ENCODE results near the gene H3-3A.

H3-3A gene

DNA sequence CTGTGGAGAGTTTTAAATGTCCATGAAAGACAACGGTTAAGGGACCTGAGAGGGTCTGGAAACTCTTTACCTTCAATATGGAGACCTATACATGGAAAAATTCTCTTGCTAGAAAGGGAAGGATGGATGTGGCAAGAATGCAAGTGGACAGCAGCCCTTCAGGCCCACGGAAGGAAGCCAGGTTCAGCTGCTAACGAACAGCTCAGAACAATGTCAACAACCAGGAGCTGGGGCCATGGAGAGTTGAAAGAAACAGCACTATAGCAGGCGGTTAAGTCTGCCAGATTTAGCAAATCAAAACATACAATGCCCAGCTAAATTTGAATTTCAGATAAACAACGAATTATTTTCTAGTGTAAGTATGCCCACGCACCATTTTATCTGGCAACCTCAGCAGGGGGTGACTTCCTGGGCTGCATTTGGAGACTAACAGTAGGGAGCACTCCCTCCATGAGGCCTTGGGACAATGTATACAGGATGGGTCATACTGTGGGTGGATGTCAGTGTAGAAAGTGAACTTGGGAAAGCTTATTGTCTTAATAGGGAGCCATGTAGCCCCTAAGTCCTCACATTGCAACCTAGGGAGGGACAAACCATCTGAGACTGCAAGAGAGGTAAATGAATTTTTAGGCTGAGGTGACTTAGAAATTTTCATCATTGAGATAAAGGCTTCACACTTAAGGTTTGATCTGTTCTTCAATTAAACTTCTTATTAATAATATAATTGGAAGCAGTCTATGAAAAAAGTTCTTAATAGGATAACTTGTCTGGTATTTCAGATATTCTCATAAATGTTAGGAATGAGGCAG lies 7.8 kb upstream of the H3-3A start:
- DNase-seq: no peak

DNA sequence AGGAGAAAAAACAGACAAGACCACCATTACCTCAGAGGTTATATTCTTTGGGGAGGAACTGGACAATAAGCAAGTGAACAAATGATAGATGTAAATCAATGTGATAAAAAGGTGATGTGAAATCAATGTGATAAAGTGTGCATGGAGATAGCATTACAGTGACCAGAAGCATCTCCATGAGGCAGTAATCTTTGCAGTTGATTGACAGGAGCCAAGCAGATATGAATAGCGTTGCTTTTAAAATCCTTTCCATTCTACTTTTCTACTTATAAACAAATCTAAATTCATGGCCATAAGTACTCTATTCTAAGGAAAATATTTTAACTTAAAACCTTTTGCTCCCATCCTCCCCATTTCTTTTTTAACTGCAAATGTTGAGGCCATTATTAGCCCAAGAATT lies 2.8 kb upstream of the H3-3A start:
- no peak for DNase-seq

DNA sequence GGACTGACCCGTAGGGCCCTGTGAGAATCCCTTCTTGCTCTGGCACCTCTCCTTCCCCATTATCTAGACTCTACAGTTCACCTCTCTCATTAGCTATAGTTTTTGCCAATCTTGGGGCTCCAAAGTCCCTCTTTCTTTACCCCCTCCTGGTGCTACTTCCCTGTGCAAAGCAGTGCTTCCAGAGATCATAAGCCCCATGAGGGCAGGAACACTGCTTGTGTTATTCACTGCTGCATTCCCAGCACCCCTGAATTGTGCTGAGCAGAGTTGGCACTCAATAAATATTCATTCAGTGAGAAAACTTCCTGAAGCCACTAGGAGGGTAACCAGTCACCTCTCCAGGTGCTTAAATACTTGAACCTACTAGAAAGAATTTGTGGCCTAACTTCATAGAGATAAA lies 2.1 kb upstream of the H3-3A start:
- no peak for DNase-seq

DNA sequence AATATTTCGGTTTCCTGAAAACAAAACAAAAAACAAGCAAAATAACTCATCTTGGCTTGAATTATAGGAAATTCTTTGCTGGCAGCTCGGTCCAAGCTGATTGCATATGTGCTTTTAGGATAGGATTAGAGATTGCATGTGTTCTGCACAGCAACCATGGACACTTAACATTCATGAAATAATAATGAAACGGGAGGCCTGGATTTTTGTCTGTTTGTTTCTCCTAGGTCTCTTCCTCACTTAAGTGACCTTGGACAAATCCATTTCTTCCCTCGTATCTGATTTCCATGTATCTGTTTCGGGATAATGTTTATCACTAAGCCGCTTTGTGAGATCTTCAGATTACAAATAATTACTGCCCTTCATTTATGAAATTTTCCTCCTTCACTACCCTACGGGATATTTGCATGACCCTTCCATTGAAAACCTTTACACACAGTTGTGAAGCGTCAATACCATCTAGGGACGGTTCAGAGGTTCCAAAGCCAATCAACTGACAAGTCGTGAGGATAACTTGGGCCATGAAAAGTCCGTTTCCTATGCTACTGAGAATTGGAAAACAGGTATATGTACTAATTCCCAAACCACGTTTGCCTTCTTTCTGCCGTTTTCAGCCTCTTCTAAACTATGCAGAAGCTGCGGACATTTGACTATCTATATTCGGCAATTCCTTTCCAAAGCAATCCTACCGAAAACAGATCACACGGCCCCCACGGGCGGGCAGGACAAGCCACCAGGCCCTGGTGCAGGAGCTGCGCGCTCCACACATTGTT lies 1.3 kb upstream of the H3-3A start:
- DNase-seq: peak in 1 of 2 donors; percentile 52

DNA sequence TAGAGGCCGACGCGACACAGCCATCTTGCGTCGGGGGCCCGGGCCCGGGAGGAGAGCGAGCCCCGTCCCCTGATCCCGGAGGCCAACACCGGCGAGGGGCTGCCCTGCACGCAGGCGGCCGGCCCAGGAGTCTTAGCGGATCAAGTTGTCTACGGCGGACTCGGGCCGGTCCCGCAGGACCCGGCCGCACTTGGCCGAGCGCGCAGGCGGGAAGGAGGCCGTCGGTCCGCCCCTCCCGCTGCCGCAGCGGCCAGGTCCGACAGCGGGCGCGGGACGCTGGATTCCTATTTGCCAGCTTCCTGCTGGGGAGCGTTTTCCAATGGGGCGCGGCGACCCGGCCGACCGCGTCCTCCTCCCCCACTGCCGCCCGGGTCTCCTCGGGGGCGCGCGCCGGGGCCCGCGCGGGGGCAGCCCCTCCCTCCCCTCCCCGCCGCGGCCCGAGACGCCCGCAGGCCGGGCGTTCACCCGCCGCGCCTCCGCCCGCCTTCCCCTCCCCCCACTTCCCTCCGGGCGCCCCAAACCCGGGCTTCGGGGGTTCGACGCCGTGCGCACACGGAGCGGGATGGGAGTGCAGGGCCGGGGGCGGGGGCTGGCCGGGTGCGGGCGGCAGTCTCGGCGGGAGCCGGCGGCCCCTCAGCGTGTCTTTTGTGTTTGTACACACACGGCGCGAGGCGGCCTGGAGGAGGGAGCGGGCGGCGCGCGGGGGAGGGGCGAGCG lies 517 bp upstream of the H3-3A start:
- DNase-seq: peak; percentile 85 to 88

DNA sequence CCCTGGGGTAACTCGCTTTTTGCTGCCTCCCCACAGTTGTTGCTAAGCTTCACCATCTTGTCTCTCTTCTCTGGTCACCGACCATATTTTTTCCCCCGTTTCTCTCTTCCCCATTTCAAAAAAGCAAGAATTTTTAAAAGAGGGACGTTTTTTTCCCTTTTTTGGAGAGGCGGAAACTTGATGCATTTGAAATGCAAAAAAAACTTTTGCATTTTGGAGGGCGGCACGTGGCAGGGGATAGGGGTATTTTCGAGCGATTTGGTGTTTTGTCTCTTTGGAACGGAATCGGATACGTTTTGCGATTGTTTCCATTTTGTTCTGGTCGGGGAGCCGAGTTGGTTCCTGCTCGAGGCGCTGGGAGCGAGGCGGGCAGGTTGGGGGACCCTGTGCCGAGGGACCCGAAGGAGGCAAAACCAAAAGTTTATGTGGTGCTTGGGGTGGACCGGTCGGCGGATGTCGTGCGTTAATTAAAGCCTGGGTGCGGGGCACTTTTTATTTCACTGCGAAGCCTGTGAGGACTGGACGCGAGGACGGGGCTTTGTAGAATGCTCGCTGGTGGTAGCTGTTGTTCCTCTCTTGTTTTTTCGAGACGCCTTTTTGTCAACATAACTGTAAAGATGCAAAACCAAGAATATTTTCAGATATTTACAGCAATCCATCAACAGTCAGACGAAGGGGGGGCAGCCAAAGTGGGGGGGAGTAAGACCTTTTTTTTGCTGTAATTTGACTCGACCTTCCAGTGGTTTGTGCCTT lies 884 bp downstream of the H3-3A start:
- peak; percentile 31 to 54 for DNase-seq

DNA sequence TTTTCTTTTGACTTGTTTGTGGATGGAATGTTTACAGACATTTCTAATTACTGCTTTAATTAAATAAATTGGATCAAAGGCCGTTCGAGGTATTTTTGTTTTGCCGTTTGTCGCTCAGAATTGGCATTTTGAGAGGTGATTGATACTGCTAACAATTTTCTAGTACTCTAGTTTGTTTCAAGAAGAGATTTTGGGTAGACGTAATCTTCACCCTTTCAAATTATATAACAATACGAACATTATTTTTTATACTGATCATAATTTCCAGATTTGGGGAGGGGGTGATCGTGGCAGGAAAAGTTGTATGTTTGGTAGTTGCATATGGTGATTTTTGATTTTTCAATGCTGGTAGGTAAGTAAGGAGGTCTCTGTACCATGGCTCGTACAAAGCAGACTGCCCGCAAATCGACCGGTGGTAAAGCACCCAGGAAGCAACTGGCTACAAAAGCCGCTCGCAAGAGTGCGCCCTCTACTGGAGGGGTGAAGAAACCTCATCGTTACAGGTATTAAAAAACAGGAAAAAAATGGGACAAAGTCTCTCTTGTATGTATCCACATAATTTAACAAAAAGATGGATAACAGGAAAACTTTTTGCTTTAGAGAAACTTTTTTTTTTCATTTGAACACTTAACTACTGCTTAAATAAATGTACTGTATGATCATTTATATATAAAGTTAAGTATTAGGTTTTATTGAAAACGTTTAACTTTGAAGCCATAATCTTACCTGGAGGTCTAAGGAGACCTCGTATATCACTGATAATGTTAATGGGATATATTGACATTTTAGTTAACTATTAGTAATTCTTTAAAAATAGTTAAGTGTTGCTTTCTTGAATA lies 1.7 kb downstream of the H3-3A start:
- DNase-seq: no peak

DNA sequence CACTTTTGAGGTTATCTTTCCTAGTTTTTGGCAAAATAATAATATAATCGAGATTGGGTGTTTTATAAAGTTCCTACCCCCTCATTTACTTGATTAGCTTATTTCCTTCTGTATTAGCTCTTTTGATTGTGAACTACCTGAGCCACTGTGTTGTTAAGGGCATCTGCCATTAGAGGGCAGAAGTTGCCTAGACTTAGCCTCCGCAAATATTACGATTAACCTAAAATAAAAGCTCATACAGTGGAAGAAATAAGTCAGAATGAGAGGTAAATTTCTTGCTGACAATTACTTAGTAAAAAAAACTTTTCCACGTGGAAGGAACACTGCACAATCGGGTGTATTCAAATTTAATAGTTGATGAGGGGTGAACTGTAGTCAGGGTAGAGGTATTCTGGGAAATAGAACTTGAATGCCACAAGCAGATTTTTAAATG lies 2.3 kb downstream of the H3-3A start:
- peak in 1 of 2 donors; percentile 72 for DNase-seq

DNA sequence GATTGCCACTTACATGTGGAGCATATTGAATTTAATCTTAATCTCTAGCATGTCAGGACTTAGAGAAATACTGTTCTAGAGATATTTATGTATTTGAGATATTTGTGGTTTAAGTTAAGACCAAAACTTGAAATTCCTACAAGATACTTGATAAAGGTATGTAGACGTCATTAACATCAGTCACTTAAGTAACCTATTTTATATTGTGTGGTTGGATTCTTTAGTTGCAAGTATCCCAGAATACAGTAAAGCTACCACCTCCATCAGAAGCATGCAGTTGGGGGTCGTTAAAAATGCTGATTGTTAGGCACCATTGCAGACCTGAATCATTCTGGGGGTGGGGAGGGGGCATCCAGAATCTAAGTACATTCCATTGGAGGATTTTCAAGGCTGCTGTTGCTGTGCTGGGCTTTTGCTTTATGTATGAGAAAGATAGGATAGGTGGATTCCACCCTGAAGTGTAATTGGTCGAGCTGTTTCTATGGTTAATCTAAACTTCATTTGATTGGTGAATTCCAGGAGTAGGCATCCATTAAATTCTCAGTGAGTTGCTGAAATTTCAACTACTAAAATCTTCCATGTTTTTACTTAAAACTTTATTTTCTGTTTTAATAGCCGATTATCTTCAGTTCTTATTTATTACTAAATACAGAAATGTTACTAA lies 4.0 kb downstream of the H3-3A start:
- no peak for DNase-seq

DNA sequence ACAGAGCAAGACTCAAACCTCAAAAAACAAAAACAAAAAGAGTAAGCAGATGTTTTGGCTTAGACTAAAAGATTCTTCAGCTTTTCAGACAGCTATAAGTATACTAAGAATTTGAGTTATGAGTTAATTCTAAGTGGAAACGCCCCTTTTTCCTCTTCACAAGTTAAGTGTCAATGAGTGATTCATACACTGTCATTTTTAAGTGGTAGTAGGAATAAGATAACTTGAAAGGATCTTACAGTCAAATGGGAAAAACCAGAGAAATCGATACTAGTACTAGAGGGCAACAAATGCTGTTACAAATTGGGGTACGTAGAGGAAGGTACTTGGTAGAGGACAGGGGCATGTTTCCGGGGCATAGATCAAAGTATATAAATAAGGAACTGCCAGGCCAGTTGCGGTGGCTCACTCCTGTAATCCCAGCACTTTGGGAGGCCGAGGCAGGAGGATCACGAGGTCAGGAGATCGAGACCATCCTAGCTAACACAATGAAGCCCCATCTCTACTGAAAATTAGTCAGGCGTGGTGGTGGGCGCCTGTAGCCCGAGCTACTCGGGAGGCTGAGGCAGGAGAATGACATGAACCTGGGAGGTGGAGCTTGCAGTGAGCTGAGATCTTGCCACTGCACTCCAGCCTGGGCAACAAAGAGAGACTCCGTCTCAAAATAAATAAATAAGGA lies 7.4 kb downstream of the H3-3A start:
- no peak for DNase-seq

DNA sequence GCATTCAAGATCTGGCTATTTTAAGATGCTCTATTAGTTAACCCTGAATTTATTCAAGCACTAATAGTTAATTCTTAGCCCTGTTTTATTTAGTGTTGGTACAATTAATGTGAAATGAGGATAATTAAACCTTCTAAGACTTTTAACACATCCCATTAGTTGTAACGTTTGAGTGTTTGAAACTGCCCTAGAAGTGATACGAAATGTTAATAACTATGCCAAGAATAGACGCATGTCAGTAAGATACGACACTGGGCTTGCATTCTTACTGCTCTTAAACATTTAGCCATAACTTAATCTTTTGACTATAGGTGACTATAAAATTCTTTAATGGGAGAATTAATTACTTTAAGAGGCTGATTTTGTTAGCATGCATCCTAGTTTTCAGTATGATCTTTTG lies 9.8 kb downstream of the H3-3A start:
- no peak for DNase-seq

DNA sequence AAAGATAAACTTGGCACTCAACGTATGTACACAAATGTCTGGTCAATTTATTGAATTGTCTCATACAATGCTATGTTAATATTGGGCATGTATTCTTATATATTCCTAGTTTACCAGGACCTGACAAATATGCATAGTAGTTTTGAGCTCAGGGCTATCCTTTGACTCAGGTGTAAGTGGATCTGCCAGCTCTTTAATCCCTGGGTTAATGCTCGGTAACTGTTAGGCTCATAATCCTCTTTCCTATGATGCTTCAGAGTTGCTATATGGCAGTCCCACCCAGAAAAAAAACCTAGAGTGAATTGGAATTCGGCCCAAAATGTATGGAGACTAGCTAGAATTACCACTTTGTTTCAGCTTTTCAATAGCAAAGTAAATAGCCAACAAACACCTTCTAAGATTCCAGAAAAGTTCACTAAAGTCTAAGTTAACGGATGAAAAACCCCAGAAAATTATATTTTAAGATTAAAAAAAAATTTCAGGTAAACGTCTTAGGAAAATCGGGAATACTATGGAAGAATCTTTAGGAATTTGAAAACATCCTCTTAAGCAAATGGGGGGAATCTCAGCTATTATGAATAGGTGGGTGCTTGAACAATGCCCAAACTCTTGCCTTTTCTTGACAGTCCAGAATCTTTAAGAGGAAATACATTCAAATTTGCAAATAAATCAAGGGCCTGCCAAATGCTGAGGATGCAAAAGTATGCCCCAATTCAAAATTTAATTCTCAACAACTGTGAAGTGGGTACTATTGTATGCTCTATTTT lies 10.9 kb downstream of the H3-3A start:
- DNase-seq: no peak

DNA sequence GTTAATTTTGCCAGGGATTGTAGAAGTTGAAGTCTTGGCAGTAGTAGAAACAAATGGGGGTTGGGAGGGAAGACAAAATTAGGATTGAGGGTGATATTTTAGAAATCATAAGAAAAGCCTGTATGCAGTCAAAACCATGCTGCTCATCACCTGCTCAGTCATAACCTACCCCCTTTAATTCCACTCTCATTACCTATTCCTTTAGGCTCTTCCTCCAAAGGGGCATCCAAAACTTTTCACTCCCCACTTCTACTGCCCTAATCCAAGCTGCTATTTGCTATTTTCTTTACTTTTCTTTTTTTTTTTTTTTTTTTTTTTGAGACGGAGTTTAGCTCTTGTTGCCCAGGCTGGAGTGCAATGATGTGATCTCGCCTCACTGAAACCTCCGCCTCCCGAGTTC lies 11.5 kb downstream of the H3-3A start:
- no peak for DNase-seq

DNA sequence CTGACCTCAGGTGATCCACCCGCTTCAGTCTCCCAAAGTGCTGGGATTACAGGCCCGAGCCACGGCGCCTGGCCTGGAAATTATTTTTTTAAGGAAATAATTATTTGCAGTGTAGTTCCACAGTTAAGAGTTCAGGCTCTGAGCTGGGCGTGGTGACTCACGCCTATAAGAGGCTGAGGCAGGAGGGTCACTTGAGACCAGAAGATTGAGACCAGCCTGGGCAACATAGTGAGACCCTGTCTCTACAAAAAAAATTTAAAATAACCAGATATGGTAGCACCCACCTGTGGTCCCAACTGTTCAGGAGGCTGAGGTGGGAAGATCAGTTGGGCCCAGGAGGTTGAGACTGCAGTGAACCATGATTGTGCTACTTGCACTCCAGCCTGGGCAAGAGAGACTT lies 13.9 kb downstream of the H3-3A start:
- no peak for DNase-seq

DNA sequence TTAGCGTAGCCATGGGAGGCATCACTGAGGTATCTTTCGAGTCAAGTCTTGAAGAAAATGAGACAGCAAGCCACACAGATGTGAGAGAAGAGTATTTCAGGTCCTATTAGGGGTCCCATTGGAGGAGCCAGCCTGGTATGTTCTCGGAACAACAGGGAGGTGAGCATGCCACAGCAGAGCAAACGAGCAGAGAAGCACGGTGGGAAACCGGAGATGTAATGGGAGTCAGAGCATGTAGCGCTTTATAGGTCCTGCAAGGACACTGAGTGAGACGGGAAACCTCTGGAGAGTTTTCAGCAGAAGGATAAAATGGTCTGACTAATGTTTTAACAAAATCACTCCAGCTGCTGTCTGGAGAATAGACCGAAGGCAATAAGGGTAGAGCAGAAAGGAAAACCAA lies 15.9 kb downstream of the H3-3A start:
- no peak for DNase-seq

DNA sequence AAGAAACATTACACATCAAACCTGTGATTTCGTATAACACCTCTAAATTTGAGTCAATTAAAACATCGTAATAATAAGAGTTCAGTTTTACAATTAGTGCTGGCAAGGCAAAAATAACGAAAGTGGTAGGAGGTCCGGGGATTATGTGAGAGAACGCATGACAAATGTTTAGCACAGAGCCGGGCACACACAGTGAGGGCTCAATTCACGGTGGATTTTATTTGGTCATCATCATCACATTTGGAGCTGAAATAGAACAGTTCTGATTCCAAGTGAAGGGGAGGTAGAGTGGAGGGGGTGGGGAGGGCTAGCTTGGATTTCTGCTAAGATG lies 20.0 kb downstream of the H3-3A start:
- no peak for DNase-seq

DNA sequence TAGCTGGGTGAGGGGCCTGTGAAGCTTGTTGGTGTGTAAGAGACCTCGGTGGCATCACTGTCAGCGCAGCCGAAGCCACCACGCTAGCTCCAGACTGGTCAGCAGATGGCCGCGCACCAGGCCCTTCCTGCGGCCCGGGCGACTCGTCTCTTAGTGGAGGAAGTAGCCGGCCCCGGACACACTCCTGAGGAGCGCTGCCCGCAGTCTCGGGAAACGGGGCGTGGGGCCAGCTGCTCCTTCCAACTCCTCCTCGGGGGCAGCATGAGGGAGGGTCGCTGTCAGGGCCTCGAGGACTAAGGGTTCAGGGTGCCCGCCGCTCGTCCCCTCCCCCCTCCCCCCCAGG lies 20.4 kb downstream of the H3-3A start:
- no peak for DNase-seq

DNA sequence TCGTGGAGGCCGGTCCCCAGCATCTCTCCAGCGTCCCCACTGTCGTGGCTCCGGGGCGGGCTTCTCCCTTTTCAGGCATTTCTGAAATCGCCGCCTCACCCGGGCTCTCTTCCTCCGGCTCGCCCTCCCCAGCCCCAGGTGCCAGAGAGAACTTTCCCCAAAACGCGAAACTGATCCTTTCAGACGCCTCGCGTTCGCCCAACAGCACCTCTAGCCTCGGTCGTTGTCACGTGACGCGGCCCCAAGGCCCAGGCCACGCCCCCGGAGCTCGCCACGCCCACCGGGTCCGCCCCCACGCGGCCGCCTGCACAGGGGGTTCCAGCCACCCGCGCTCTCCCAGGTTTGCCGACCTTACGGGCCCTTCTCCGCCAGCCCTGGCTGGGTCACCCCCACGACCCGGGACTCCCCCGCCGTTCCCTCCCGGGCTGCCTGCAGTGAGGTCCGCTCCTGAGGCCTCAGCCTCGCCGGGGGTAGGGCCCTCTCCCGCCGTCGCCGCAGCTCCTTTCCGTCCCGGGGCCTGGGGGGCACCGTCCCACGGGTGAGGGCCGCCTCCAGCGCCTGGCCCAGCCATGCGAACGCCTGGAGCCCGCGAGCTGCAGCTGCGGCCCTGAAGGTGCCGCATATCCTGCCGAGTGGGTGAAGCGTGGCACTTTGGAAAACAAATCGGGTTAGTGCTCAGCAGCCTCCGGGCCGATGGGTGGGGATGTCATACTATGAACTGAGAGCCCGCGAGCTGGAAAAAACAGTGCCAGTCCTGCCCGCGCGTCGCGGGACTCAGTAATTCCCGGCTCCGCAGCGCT lies 21.0 kb downstream of the H3-3A start:
- peak; percentile 73 to 84 for DNase-seq

DNA sequence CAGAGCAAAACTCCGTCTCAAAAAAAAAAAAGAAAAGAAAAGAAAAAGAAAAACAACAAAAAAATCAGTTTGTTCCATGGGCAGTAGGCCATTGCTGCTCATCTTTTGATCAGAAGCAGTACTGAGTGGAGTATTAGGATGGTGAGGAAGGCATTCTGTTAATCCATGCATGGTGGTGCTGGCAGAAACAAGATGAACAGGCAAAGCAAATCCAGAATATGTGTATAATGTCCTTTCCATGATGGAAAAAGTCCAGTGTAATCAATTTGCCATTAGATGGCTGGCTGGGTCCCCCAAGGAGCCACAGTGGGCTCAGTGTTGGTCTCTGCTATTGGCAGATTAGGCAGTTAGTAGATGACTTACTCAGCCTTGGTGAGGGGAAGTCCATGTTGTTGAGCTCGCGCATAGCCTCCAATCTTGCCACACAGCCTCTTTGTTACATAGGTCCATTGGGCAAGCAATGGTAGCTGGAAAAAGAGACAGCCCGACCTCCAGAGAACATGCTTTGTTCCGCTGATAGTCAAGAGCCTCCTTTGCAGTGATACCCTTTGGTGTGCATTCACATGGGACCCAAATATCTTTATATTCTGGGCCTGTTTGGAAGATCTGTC lies 23.3 kb downstream of the H3-3A start:
- DNase-seq: no peak
